ENCODE results near the gene EHD3. TPM values are rescaled to one million over a fixed set of nuclear protein-coding genes. Genes with fewer than 3 reads are reported as not detected.
A peak's percentile ranks its signal among the peaks of the same experiment; 100 is the strongest.

EHD3 gene
- total and polyA plus RNA-seq, 2 of the 8 experiments (the other 6 are each of a cell fraction or from before 2014, with no cell fraction given), result 9.3 to 12.0 TPM

DNA sequence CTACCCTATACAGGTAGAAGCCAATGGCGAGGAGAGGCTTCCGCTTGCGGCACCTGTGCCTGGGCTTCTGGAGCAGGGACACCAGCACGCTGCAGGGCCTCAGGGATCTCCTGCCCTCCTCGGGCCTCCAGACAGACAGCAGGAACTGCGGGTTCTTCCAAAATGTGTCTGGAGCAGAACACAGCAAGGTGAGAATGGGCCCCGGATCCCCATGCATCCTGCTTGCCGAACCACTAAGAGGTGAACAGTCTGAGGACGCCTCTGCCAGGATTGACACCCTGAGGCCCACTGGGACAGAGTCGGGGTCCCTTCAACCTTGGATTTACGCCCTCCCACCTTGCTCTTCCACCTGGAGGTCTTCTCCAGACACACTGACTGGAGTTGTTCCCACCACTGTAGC, 42.0 kb upstream of the EHD3 start:
- Histone ChIP-seq H3K4me3 (ENCODE audit: extremely low read depth in 1 of 4, insufficient read depth in 2 of 4, low read depth in 3 of 4, low read length in 4 of 4) (no peak overlapping the region), H3K79me1 (ENCODE audit: low read depth, low read length) (no peaks in the 10 kb centered on the region), H3K14ac (ENCODE audit: insufficient read length) (no peak overlapping the region), H3K79me2 (ENCODE audit: control insufficient read depth in 1 of 2, insufficient read depth in 2 of 2, low read length in 2 of 2) (no peaks in the 10 kb centered on the region), H2AFZ (ENCODE audit: low read length) (no peak overlapping the region), H3K9me3 (ENCODE audit: insufficient read depth in 2 of 2, low read depth in 1 of 2, low read length in 1 of 2) (no peaks in the 10 kb centered on the region), H2BK12ac (ENCODE audit: low read depth, low read length) (no peak overlapping the region), H2BK15ac (ENCODE audit: low read length) (no peak overlapping the region), H3K9ac (replicated peaks in 1 of 4; ENCODE audit: extremely low read depth in 1 of 4, low read depth in 3 of 4, low read length in 3 of 4) (no peak overlapping the region), H3K4ac (replicated peaks; ENCODE audit: insufficient read length, low read depth, low read length) (no peak overlapping the region), H2BK5ac (ENCODE audit: low read depth, low read length) (no peak overlapping the region), H2BK20ac (ENCODE audit: low read length) (no peak overlapping the region), H4K8ac (ENCODE audit: extremely low read depth, insufficient read depth, low read length) (no peak overlapping the region; the same call in 1 of the 2 replicates), H3K27me3 (replicated peaks in 1 of 4; ENCODE audit: control insufficient read depth in 3 of 4, extremely low read depth in 1 of 4, insufficient read depth in 3 of 4, low read length in 3 of 4) (no peaks in the 10 kb centered on the region; a peak in 1 of 7 replicates), H3K36me3 (ENCODE audit: control insufficient read depth in 2 of 4, insufficient read depth in 4 of 4, low read length in 3 of 4) (no peaks in the 10 kb centered on the region), H4K91ac (replicated peaks; ENCODE audit: insufficient read length, low read length) (no peak overlapping the region), H4K20me1 (replicated peaks in 1 of 2; ENCODE audit: control insufficient read depth in 1 of 2, insufficient read depth in 2 of 2, low read length in 2 of 2) (no peaks in the 10 kb centered on the region), H2BK120ac (replicated peaks; ENCODE audit: low read depth, low read length) (no peak overlapping the region), H3K23ac (ENCODE audit: insufficient read length) (no peak overlapping the region), H3K23me2 (ENCODE audit: low read depth, low read length) (0 out of 2 replicates have a peak, but pooled peaks cover 2% of the 10 kb centered on the region), H2AK5ac (ENCODE audit: low read depth, low read length) (no peak overlapping the region), H3K27ac (ENCODE audit: low read depth, low read length) (no peak overlapping the region), H4K5ac (ENCODE audit: insufficient read length, low read depth, low read length) (no peak overlapping the region), H3K18ac (ENCODE audit: extremely low read depth, low read length) (no peak overlapping the region), H3K4me2 (ENCODE audit: insufficient read depth in 1 of 2, low read depth in 2 of 2, low read length in 2 of 2) (no peak overlapping the region), H3K56ac (replicated peaks; ENCODE audit: insufficient read length, low read depth, low read length) (no peak overlapping the region), H3K4me1 (replicated peaks in 1 of 4; ENCODE audit: control insufficient read depth in 3 of 4, insufficient read depth in 4 of 4, low read length in 3 of 4) (no peaks in the 10 kb centered on the region; a peak in 1 of 7 replicates)
- TF ChIP-seq SP2 (IDR thresholded peaks at IDR 0.05; ENCODE audit: low read length), result no peak
- TF ChIP-seq BACH1 (IDR thresholded peaks at IDR 0.05; ENCODE audit: low read length), result no peak
- no peak for TF ChIP-seq BRCA1 (IDR thresholded peaks at IDR 0.05; ENCODE audit: low read depth, low read length)
- DNase-seq (ENCODE audit: low read depth in 1 of 2, low spot score in 2 of 2) (peak in 1 of 2 experiments; percentile 35), FAIRE-seq (no peak)
- ChIA-PET CTCF (ENCODE audit: partially characterized antibody) (interaction anchor here (0.6 to 2.8 kb wide), 5 partner anchors 11 to 477 kb away, joined by 3 to 9 read pairs (median 3); no protein-coding TSS in a partner anchor), POLR2A (ENCODE audit: partially characterized antibody) (no interaction called here)
- WGBS, 2 experiments (ENCODE audit: extremely low coverage in 1 of 2, insufficient coverage in 1 of 2, insufficient read length in 1 of 2, insufficient replicate concordance in 2 of 2, low coverage in 1 of 2, low lambda C conversion rate in 2 of 2, missing lambda C conversion rate in 1 of 2), result 93% methylated on average over 11 of the region's 11 CpGs; no CpG with 5 or more reads in 1 of the 2 experiments

Measured in H1 (cell line).